GM18519 (cell line): Measurements from ENCODE around the gene SIRT6.
"Not testable (repeated sequence)": the region's sequence is repeated elsewhere in the genome, so short reads cannot be mapped to it uniquely, and the experiment has no call there.

Source experiments
- ATAC-seq: cut with Tn5 transposase; IDR thresholded peaks from one replicate; pipeline ENCODE4 v1.9.1; 2021; ENCODE audit warnings: mild to moderate bottlenecking, moderate library complexity; ENCODE audit not compliant: unreplicated experiment, low FRiP score

Gene SIRT6

DNA sequence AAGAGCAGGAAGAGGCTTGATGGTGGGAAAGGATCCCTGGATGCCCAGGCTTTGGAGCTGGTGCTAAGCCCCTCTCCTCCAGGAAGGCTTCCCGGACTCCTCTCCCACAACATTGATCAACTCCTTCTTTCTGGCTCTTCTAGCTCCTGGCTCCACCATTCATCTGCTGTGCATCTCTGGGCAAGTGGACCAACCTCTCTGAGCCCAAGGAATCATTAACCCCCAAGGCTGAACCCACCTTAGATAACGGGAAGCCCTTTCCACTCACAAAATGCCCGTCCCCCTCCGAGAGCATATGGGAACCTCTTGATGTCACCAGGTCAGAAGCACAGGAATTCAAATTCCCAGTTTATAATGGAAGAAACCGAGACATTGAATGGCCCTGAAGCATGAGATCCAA is 5.2 kb downstream of the SIRT6 start:
- ATAC-seq: no peak

DNA sequence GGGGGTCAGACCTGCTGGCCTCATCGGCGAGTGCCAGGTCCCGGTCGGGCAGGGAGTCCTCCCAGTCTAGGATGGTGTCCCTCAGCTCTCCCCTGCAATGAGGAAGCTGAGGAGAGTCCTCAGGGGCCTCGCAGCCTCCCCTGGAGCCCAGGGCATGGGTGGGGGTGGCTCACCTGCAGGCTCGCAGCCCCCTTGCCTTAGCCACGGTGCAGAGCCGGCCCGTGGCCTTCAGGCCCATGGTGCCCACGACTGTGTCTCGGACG is 6.8 kb downstream of the SIRT6 start:
- ATAC-seq: no peak

DNA sequence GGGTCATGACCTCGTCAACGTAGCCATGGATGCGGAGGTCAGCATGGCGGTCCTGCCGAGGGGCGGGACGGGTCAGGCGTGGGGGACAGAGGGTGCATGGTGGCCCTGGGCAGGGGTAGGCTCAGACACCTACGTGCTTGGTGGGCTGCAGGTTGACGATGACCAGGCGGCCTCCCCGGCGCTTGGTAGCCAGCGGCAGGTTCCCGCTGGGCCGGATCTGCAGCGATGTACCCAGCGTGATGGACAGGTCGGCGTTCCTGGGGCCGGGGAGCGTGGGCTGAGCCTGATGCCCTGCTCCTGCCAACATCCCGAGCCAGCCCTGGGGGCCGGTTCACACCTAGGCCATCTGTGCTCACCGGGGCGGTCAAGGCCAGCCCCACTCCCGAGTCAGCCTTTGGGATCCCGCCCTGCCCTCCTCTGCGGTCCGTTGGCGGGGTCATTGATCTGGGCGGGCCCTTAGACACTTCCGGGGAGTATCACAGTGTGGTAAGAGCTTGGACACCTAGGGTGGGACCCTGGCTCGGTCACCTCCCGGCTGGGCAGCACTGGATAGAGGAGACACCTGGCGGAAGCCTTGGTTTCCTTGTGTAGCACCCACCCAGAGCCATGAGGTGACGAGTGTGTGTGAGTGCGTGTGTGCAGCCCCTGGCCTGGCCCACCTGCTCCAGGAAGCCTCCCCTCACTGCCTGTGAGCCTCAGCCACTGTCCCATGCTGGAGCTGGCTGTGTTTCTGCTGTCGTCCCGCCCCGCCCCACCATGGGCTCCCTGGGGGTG is 7.3 kb downstream of the SIRT6 start:
- no peak for ATAC-seq

DNA sequence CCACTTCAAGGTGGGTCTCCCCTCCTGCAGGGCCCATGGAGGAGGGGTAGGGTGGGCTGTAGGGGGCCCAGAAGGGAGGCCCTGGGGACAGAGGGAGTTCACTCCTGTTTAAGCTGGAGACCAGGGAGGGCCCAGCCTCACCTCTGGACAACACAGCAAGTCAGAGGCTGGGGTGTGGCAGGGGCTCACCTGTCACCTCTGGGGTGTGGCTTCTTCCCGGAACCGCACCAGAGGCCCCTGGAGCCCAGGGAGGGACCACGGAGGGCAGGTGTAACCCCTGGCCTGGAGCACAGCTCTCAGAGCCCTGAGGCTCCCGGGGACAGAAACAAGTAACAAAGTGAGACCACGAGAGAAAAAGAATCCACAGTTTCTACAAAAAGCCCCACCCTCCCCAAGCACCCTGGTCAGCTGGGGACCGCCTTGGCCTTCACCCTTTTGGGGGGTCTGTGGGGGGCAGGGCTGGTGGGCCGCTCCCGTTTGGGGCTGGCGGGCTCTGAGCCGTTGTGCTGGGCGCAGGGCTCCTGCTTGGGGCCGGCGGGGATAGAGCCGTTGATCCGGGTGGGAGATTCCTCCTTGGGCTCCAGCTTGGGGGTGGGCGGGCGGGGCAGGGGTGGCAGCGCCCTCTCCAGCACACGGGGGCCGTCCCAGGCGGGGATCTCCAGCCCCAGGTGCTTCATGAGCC is 8.0 kb downstream of the SIRT6 start:
- no peak for ATAC-seq

DNA sequence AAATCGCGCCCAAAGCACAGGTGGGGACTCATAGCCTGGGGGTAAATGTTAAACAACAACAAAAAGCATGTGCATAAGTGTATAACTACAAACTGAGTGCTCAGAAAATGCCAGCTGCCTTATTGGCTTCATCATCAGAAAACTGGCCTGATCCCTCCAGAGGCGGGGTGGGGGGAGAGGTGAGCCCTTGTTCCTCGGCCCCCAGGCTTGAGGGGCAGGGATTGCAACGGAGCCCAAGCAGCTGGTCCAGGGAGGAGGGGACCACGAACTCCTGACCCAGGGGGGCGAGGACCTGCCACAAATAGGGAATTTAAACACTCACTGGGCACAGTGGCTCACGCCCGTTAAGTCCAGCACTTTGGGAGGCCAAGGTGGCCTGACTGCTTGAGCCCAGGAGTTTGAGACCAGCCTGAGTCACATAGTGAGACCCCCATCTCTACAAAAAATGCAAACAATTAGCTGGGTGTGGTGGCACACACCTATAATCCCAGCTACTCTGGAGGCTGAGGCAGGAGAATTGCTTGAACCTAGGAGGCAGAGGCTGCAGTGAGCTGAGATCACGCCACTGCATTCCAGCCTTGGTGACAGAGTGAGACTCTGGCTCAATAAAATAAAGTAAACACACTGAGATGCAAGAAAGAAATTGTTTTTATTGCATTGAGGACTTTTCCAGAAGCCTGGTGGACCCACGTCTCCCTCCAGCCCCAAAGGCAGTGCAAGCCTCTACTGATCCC is 8.7 kb downstream of the SIRT6 start:
- ATAC-seq: no peak

DNA sequence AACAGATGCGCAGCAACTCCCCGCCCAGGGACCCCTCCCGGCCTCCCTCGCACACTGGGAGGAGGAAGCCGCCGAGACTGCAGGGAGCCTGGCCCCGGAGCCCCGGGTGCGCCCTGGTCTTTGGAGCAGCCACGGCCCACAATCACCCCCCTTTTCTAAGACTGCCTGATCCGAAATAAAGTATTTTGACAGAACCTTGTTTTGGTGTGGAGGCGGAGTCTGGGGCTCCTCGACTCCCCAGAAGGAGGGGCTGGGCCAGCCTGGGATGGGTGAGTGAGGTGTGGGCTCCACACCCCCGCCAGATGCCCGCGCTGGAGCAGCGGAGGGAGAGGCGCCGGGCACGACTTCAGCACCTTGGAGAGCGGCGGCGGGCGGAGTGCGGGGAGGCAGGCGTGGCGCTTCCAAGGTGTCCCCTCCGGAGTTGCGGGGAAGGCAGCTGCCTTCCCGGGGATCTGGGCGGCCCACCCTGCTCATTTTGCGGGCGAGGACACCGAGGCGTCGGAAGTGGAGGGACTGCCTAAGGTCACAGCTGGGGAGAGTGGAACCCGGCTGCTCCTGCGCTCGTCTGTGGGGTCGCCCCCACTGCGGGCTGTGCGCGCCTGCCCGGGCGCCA is 9.4 kb downstream of the SIRT6 start:
- ATAC-seq: no peak

DNA sequence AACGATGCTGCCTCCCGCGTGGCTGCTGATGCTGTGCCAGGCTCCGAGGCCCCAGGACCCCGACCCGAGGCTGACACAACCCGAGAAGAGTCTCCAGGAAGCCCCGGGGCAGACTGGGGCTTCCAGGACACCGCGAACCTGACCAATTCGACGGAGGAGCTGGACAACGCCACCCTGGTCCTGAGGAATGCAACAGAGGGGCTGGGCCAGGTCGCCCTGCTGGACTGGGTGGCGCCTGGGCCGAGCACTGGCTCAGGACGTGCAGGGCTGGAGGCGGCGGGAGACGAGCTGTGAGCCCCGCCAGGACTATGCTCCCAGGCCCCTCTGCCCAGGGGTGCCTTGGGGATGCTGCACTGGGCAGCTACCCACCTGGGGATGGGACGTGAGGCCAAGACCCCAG is 10.7 kb downstream of the SIRT6 start:
- no peak for ATAC-seq

DNA sequence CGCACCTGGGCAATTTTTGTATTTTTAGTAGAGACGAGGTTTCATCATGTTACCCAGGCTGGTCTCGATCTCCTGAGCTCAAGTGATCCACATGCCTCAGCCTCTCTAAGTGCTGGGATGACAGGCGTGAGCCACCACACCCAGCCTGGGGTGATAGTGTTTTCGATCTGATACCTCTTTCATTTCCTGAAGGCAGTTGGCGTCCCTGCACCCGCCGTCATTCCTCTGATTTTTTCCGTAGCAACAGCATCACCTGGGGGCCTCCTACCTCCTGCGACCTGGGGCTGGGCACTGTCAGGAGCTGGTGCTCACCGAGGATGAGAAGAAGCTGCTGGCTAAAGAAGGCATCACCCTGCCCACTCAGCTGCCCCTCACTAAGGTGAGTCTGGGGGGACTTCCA is 18.1 kb downstream of the SIRT6 start:
- no peak for ATAC-seq

DNA sequence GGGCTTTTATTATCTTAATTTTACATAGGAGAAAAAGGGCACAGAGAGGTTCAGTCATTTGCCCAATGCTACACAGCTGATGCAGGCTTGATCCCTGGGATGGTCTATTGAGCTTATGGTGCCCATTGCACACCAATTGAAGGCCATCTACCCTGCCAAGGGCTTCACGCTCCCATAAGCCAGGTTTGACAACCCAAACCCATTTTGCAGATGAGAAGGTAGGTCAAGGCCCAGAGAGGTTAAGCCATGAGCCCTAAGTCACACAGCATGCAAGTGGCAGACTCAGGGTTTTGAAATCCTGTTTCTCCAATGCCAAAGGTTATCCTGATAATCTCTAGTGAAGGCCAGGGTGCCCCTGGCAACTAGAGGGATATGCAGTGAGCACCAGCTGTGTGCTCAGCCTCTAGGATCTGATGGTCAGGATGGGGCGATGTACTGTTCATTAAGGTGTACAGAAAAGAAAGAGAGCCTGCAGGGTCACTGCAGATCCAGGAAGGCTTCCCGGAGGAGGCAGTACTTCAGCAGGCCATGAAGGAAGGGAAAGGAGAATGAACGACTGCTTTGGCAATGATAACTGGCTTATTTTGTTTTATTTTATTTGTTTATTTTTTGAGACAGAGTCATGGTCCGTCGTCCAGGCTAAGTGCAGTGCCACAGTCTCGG is 20.8 kb downstream of the SIRT6 start:
- ATAC-seq: no peak

DNA sequence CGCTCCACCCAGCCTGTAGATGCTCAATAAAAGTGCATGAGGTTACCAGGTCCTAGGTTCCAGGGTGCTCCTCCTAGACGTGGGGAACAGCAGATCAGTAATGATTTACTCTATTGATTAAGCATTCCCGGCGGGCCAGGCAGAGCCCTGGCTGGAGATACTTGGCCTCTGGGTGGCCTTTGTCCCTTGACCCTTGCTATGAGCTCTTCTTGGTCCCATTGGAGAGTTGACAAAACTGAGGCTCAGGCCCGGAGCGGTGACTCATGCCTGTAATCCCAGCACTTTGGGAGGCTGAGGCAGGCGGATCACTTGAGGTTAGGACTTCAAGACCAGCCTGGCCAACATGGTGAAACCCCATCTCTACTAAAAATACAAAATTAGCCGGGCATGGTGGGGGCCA is 24.4 kb downstream of the SIRT6 start:
- ATAC-seq: not testable (repeated sequence)

DNA sequence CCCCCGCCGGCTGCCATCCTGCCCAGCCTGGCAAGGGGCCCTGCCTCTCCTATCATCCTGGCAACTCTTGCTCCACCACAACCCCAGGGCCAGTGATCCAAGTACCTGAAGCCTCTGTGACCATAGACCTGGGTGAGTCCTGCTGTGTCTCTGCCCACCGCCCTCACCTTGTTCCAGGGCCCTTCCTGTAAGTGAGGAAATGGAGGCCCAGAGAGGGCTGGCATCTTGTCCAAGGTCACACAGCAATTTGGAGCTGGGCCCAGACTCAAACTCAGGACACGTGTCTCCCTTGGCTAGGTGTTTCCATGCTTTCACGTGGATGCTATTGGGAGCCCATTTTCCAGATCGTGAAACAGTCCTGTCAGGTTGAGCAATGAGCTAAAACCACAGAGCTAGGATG is 25.2 kb downstream of the SIRT6 start:
- no peak for ATAC-seq

DNA sequence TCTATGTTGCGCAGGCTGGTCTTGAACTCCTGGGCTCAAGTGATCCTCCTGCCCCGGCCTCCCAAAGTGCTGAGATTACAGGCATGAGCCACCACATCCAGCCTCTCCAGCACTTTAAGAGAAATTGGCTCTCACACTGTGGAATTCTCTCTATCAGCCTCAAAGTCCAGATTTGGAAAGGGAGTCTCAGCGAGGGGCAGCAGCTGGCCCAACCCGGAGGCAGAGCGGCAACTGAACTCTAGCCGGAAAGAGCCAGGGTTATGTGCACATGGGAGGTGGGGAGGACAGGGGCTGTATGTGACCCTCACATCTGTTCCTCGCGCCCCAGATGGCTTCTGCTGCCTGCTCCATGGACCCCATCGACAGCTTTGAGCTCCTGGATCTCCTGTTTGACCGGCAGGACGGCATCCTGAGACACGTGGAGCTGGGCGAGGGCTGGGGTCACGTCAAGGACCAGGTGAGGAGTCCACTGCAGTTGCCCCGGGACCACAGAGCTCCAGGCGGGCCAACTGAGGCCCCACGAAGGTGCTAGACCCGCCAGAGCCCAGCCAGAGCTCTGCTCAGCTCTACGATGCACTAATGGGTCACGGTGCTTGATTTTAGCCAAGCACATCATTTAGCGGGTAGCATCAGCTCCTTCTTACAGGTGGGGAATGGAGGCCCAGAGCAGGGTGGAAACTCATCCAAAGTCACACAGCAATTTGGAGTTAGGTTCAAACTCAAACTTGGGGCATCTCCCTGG is 27.6 kb downstream of the SIRT6 start:
- no peak for ATAC-seq

DNA sequence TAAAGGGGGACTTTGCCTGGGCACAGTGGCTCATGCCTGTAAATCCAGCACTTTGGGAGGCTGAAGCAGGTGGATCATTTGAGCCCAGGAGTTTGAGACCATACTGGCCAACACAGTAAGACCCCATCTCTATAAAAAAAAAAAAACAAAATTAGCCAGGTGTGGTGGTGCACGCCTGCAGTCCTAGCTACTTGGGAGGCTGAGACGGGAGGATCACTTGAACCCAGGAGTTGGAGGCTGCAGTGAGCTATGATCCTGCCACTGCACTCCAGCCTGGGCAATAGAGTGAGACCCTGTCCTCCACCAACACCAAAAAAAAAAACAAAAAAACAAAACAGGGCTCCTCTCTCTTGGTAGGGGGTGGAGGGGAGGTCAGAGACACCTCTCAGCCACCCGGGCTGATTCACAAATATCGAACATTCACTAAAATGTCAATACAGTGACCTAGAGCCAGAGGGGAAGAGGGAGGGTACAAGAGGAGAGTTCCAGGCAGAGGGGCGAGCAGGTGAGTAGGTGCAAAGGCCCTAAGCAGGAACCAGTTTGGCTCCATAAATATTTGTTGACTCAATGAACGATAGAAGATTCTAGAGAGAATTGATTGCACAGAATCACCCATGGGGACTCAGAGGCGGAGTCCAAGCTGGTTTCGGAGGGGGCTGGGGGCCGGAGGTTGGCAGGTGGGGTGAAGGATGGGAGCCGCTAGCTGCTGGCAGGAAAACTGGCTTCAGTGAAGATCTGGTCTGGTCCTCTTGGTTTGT is 29.9 kb downstream of the SIRT6 start:
- no peak for ATAC-seq

DNA sequence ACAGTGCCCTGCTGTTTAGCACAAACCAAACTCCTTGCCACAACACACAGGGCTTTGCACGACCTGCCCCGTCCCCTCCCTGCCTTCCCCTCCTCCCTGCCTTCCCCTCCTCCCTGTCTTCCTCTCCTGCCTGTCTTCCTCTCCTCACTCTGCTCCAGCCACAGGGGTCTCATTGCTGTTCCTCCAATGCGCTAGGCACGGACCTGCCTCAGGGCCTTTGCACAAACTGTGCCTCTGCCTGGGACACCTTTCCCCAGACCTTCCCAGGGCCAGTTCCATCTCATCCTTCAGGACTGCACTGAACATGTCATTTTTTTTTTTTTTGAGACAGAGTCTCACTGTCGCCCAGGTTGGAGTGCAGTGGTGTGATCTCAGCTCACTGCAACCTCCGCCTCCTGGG is 30.7 kb downstream of the SIRT6 start:
- ATAC-seq: no peak

DNA sequence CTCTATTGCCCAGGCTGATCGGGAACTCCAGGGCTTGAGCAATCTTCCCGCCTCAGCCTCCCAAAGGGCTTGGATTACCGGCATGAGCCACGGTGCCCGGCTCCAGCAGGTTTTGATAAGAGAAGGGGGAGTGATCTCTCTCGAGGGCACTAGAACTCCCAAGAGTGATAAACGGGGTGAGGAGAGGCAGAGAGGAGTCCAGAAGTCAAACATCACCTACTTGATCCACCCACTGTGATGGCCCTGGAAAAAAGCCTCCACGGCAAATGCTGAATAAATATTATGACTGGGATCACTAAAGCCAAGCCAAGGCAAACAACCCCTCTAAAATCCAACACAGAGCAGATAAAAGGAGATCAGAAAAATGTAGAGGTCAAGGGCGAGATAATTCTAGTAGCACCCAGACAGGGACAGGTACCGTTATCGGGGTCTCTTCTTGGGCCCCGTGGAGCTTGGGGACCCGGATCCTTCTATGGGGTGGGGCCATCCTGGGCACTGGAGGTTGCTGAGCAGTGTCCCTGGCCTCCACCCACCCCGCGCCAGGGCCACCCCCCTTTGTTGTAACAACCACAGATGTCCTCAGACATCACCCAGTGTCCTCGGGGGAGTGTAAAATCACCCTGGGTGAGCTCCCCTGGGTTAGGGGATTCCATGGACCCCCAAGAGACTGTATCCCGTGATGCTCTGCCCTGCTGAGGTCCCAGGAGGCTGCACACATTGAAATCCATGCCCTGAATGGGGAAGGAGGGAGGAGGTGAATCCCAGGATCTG is 32.7 kb downstream of the SIRT6 start:
- ATAC-seq: no peak

DNA sequence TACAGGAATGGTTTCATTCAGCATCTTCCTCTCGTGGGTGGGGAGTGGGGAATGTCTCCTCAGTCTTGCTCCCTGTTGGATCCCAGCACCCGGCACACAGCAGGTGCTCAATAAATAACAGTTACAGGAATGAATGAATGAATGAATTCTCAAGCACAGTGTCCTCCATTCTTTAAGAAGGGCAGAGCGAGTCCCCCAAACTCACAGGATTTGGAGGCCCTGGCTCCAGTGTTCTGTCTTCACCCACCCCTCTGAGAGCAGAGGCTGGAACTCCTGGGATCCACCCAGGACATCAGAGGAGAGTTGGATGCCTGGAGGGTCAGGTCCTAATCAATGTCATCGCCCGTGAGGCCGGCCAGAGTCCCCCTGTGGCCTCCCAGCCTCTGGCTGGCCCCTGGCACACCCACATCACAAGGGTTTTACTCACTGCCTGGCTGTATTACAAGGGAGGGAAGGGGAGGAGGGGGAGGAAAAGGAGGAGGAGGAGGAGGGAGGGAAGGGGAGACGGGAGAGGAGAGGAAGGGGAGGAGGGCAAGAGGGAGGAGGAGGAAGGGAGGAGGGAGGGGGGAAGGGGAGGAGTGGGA is 37.6 kb downstream of the SIRT6 start:
- no peak for ATAC-seq

DNA sequence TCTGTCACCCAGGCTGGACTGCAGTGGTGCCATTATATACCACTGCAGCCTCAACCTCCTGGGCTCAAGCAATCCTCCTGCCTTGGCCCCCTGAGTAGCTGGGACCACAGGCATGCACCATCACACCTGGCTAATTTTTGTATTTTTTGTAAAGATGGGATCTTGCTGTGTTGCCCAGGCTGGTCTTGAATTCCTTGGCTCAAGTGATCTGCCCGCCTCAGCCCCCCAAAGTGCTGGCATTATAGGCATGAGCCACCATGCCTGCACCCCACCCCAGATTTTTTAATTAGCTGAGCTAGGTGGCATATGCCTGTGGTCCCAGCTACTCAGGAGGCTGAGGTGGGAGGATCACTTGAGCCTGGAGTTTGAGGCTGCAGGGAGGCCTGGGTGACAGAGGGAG is 39.4 kb downstream of the SIRT6 start:
- not testable (repeated sequence) for ATAC-seq

DNA sequence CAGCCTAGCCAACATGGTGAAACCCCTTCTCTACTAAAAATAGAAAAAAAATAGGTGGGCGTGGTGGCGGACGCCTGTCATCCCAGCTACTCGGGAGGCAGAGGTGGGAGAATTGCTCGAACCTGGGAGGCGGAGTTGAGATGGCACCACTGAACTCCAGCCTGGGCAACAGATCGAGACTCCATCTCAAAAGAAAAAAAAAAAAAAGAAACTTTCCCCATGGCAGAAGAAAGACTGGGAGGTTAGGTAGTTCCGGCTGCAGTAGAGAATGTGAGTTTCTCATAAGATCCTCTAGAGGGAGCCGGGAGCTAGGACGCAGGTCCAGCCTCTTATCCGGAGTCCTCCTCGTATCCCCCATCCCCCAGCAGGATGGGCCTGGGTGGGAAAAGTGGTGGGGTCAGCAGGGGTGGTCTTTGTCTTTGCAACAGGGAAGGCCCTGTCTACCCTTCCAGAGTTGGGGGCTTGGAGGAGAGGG is 42.1 kb downstream of the SIRT6 start:
- ATAC-seq: no peak
